Loucy (cell line): ENCODE data around the gene SOST.

ENCODE experiments used
- CTCF ChIP-seq: fragments of 200-600 bp; sonication (generic); conservative IDR thresholded peaks from 2 replicates; pipeline ENCODE4 v1.5.1; 2014; ENCODE audit warnings: mild to moderate bottlenecking, antibody characterized with exemption, low read length
- EZH2phosphoT487 ChIP-seq: fragments of 200-600 bp; IDR thresholded peaks from 2 replicates; pipeline ENCODE4 v1.6.1; 2018; ENCODE audit warnings: antibody characterized with exemption, mild to moderate bottlenecking, moderate library complexity, borderline replicate concordance

DNA sequence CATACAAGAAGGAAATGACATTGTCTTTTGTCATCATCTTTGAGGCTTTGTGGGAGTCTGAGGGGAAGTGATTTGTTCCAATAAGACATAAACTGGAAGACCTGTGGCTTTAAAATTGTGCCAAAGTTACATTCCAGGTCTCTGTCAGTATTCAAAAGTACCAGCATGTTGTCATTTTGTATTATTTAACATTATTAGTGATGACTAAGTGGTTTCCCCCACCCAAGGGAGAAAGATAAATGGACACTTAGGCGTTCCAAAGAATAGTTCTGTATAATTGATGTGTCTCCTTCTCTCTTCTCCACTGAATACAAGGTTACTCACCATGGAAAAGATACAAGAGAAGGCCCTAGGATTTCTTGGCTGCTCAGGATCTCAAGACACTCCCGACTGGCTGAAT is 25.5 kb upstream of the SOST start:
- no peak for TF ChIP-seq CTCF
- no peak for TF ChIP-seq EZH2phosphoT487
